IPS-18c (cell line): ENCODE data around the gene MYL6.
A peak's percentile ranks its signal among the peaks of the same experiment; 100 is the strongest.
"Not testable (repeated sequence)": the region's sequence is repeated elsewhere in the genome, so short reads cannot be mapped to it uniquely, and the experiment has no call there.

Source experiments
- H3K4me3 ChIP-seq: 2 replicates; pipeline ENCODE4 v1.7.0; 2013; ENCODE audit warnings: low read depth, mild to moderate bottlenecking, low read length, moderate library complexity; ENCODE audit not compliant: insufficient read depth
- H3K9me3 ChIP-seq: one replicate; pipeline ENCODE4 v1.6.1; 2013; ENCODE audit warnings: mild to moderate bottlenecking, low read length, moderate library complexity; ENCODE audit not compliant: control insufficient read depth, insufficient read depth

The MYL6 gene

GRCh38 chr12:56152756-56153677 lies 5.1 kb upstream of the MYL6 start:
- H3K9me3 ChIP-seq, result no peaks in the 10 kb centered on the region
- peak overlapping the region; percentile 65 for H3K4me3 ChIP-seq

GRCh38 chr12:56153678-56154065 lies 4.5 kb upstream of the MYL6 start:
- Histone ChIP-seq H3K9me3 (no peaks in the 10 kb centered on the region), H3K4me3 (peak overlapping the region; percentile 65)

GRCh38 chr12:56154246-56154771 lies 3.9 kb upstream of the MYL6 start:
- H3K9me3 ChIP-seq, result no peaks in the 10 kb centered on the region
- H3K4me3 ChIP-seq, result no peak overlapping the region

- Histone ChIP-seq H3K9me3 (no peaks in the 10 kb centered on the region), H3K4me3 (no peak overlapping the region)
These were observed 3.3 kb upstream of the MYL6 start for GRCh38 chr12:56154818-56155217.

GRCh38 chr12:56155256-56155845 lies 2.8 kb upstream of the MYL6 start:
- Histone ChIP-seq H3K9me3 (no peaks in the 10 kb centered on the region), H3K4me3 (no peak overlapping the region)

- peak overlapping the region; percentile 40; the same call in 1 of the 2 replicates for H3K4me3 ChIP-seq
These were observed 1.5 kb upstream of the MYL6 start for GRCh38 chr12:56156464-56157200.

GRCh38 chr12:56157201-56158028 lies 744 bp upstream of the MYL6 start:
- peak overlapping the region; percentile 40 for H3K4me3 ChIP-seq
- H3K9me3 ChIP-seq, result no peaks in the 10 kb centered on the region

More at GRCh38 chr12:56156464-56157200, 1.5 kb upstream of the MYL6 start:
- H3K9me3 ChIP-seq, result not testable (repeated sequence)

- Histone ChIP-seq H3K4me3 (peak overlapping the region; percentile 85), H3K9me3 (no peaks in the 10 kb centered on the region)
These were observed 835 bp downstream of the MYL6 start for GRCh38 chr12:56158926-56159461.

- H3K4me3 ChIP-seq, result peak overlapping the region; percentile 85
- H3K9me3 ChIP-seq, result no peaks in the 10 kb centered on the region
These were observed 1.5 kb downstream of the MYL6 start for GRCh38 chr12:56159482-56160192.

- H3K9me3 ChIP-seq, result no peaks in the 10 kb centered on the region
- peak overlapping the region; percentile 85 for H3K4me3 ChIP-seq
These were observed 2.1 kb downstream of the MYL6 start for GRCh38 chr12:56160193-56160763.

- Histone ChIP-seq H3K4me3 (0 out of 2 replicates have a peak overlapping the region, but pooled peaks have one; percentile 24), H3K9me3 (no peaks in the 10 kb centered on the region)
These were observed 2.9 kb downstream of the MYL6 start for GRCh38 chr12:56160894-56161689.

GRCh38 chr12:56161690-56162351 lies 3.7 kb downstream of the MYL6 start:
- no peaks in the 10 kb centered on the region for H3K9me3 ChIP-seq
- H3K4me3 ChIP-seq, result no peak overlapping the region

- Histone ChIP-seq H3K9me3 (no peaks in the 10 kb centered on the region), H3K4me3 (no peak overlapping the region)
These were observed 4.5 kb downstream of the MYL6 start for GRCh38 chr12:56162468-56163290.
